Muscle layer of duodenum (tissue), 2 donors: Measurements from ENCODE around the gene SLFN12L.
A peak's percentile ranks its signal among the peaks of the same experiment; 100 is the strongest.

Source experiments
- H3K27ac ChIP-seq: one replicate; pipeline ENCODE4 v1.7.0; 2013; ENCODE audit warnings: mild to moderate bottlenecking, low read length
- H3K27me3 ChIP-seq: one replicate; pipeline ENCODE4 v1.7.0; 2013; ENCODE audit warnings: low read depth, mild to moderate bottlenecking, control low read depth, low read length
- H3K36me3 ChIP-seq, 2 donors: one replicate each; pipeline ENCODE4 v1.7.0; 2013; ENCODE audit warnings: low read length in 2 of 2, control low read depth in 1 of 2, mild to moderate bottlenecking in 1 of 2; ENCODE audit not compliant: insufficient read depth in 2 of 2, control insufficient read depth in 1 of 2
- H3K4me1 ChIP-seq, 2 donors: one replicate each; pipeline ENCODE4 v1.7.0; 2013; ENCODE audit warnings: low read length in 2 of 2, mild to moderate bottlenecking in 2 of 2, control low read depth in 1 of 2, moderate library complexity in 1 of 2; ENCODE audit not compliant: insufficient read depth in 2 of 2, control insufficient read depth in 1 of 2
- H3K4me3 ChIP-seq, 2 donors: one replicate each; pipeline ENCODE4 v1.7.0; 2013; ENCODE audit warnings: low read length in 2 of 2, low read depth in 1 of 2, mild to moderate bottlenecking in 1 of 2
- H3K9me3 ChIP-seq, 2 donors: one replicate each; pipeline ENCODE4 v1.7.0; 2013; ENCODE audit warnings: low read length in 2 of 2, control low read depth in 1 of 2, mild to moderate bottlenecking in 1 of 2; ENCODE audit not compliant: control insufficient read depth in 1 of 2
- donor health status: healthy.

Gene SLFN12L

GRCh38 chr17:35493040-35493439 lies 44.4 kb downstream of the SLFN12L start:
- no peak overlapping the region for H3K4me3 ChIP-seq
- peaks cover 0 to 9% of the 10 kb centered on the region in 2 donors for H3K4me1 ChIP-seq
- H3K27ac ChIP-seq = no peak overlapping the region
- H3K9me3 ChIP-seq = peaks cover 0 to 4% of the 10 kb centered on the region in 2 donors
- H3K36me3 ChIP-seq = no peaks in the 10 kb centered on the region
- peaks cover 74% of the 10 kb centered on the region for H3K27me3 ChIP-seq

- Histone ChIP-seq H3K27me3 (peaks cover 71% of the 10 kb centered on the region), H3K4me3 (no peak overlapping the region), H3K9me3 (peaks cover 0 to 4% of the 10 kb centered on the region in 2 donors), H3K27ac (no peak overlapping the region), H3K36me3 (no peaks in the 10 kb centered on the region), H3K4me1 (peaks cover 0 to 16% of the 10 kb centered on the region in 2 donors)
Measured at GRCh38 chr17:35491417-35491816, 46.1 kb downstream of the SLFN12L start.

GRCh38 chr17:35489944-35490343 lies 47.5 kb downstream of the SLFN12L start:
- peaks cover 56% of the 10 kb centered on the region for H3K27me3 ChIP-seq
- peaks cover 0 to 4% of the 10 kb centered on the region in 2 donors for H3K9me3 ChIP-seq
- no peak overlapping the region for H3K27ac ChIP-seq
- H3K36me3 ChIP-seq = no peaks in the 10 kb centered on the region
- peaks cover 0 to 12% of the 10 kb centered on the region in 2 donors for H3K4me1 ChIP-seq
- H3K4me3 ChIP-seq = no peak overlapping the region

- peaks cover 0 to 4% of the 10 kb centered on the region in 2 donors for H3K9me3 ChIP-seq
- H3K4me3 ChIP-seq = no peak overlapping the region
- H3K27me3 ChIP-seq = peaks cover 56% of the 10 kb centered on the region
- H3K27ac ChIP-seq = no peak overlapping the region
- H3K36me3 ChIP-seq = no peaks in the 10 kb centered on the region
- H3K4me1 ChIP-seq = peaks cover 0 to 12% of the 10 kb centered on the region in 2 donors
Measured at GRCh38 chr17:35488991-35489390, 48.5 kb downstream of the SLFN12L start.

- H3K9me3 ChIP-seq = peaks cover 0 to 4% of the 10 kb centered on the region in 2 donors
- peaks cover 0 to 12% of the 10 kb centered on the region in 2 donors for H3K4me1 ChIP-seq
- H3K4me3 ChIP-seq = peak overlapping the region; percentile 64 to 69
- H3K36me3 ChIP-seq = no peaks in the 10 kb centered on the region
- H3K27ac ChIP-seq = no peak overlapping the region
- H3K27me3 ChIP-seq = peaks cover 44% of the 10 kb centered on the region
Measured at GRCh38 chr17:35486920-35487732, 50.4 kb downstream of the SLFN12L start.

GRCh38 chr17:35479271-35479670 lies 58.2 kb downstream of the SLFN12L start:
- H3K27ac ChIP-seq = no peak overlapping the region
- no peaks in the 10 kb centered on the region for H3K36me3 ChIP-seq
- H3K4me1 ChIP-seq = no peaks in the 10 kb centered on the region
- no peaks in the 10 kb centered on the region for H3K27me3 ChIP-seq
- H3K4me3 ChIP-seq = no peak overlapping the region
- no peaks in the 10 kb centered on the region for H3K9me3 ChIP-seq

- Histone ChIP-seq H3K36me3 (no peaks in the 10 kb centered on the region), H3K9me3 (no peaks in the 10 kb centered on the region), H3K4me1 (no peaks in the 10 kb centered on the region), H3K27ac (no peak overlapping the region), H3K27me3 (no peaks in the 10 kb centered on the region), H3K4me3 (no peak overlapping the region)
Measured at GRCh38 chr17:35477248-35477647, 60.2 kb downstream of the SLFN12L start.

- no peak overlapping the region for H3K27ac ChIP-seq
- no peak overlapping the region for H3K4me3 ChIP-seq
- H3K36me3 ChIP-seq = no peaks in the 10 kb centered on the region
- no peaks in the 10 kb centered on the region for H3K27me3 ChIP-seq
- H3K9me3 ChIP-seq = no peaks in the 10 kb centered on the region
- H3K4me1 ChIP-seq = no peaks in the 10 kb centered on the region
Measured at GRCh38 chr17:35476283-35476820, 61.1 kb downstream of the SLFN12L start.

GRCh38 chr17:35468475-35468874 lies 69.0 kb downstream of the SLFN12L start:
- H3K9me3 ChIP-seq = no peaks in the 10 kb centered on the region
- H3K27me3 ChIP-seq = peaks cover under 1% of the 10 kb centered on the region
- H3K4me1 ChIP-seq = no peaks in the 10 kb centered on the region
- no peaks in the 10 kb centered on the region for H3K36me3 ChIP-seq
- no peak overlapping the region for H3K27ac ChIP-seq
- no peak overlapping the region for H3K4me3 ChIP-seq

- H3K9me3 ChIP-seq = no peaks in the 10 kb centered on the region
- no peak overlapping the region for H3K4me3 ChIP-seq
- H3K36me3 ChIP-seq = no peaks in the 10 kb centered on the region
- peaks cover 5% of the 10 kb centered on the region for H3K27me3 ChIP-seq
- H3K4me1 ChIP-seq = no peaks in the 10 kb centered on the region
- no peak overlapping the region for H3K27ac ChIP-seq
Measured at GRCh38 chr17:35467824-35468223, 69.7 kb downstream of the SLFN12L start.

- H3K36me3 ChIP-seq = no peaks in the 10 kb centered on the region
- H3K27me3 ChIP-seq = peaks cover 5% of the 10 kb centered on the region
- H3K4me3 ChIP-seq = peak overlapping the region; percentile 15 to 28
- no peaks in the 10 kb centered on the region for H3K4me1 ChIP-seq
- H3K27ac ChIP-seq = no peak overlapping the region
- H3K9me3 ChIP-seq = no peaks in the 10 kb centered on the region
Measured at GRCh38 chr17:35460354-35460851, 77.1 kb downstream of the SLFN12L start.
